H1 (cell line): ENCODE results near the gene HS6ST1. TPM values are rescaled to one million over a fixed set of nuclear protein-coding genes. Genes with fewer than 3 reads are reported as not detected.
A peak's percentile ranks its signal among the peaks of the same experiment; 100 is the strongest.

Source experiments
- CTCF ChIA-PET: fragments of 300-600 bp; sonication (Branson Sonifier 250); formaldehyde crosslinking; loops from one replicate; lab custom pipeline; 2021; ENCODE audit not compliant: partially characterized antibody; lab: Charles Lee
- POLR2A ChIA-PET: fragments of 300-600 bp; sonication (Branson Sonifier 250); formaldehyde crosslinking; loops from one replicate; lab custom pipeline; 2021; ENCODE audit warnings: inconsistent platforms; ENCODE audit not compliant: partially characterized antibody; lab: Charles Lee
- DNase-seq, 2 experiments: peaks; one replicate each; pipeline versions ENCODE4 v3.0.0 to v3.0.0-alpha.2; 2010 to 2022; ENCODE audit warnings: low spot score in 2 of 2, low read depth in 1 of 2, mixed read lengths in 1 of 2
- FAIRE-seq: peaks from 2 replicates; lab custom pipeline; 2011; peaks lifted over from hg19 to GRCh38; lab: Jason Lieb, UNC
- H2AFZ ChIP-seq: 2 replicates; pipeline ENCODE4 v1.8.1; 2012; ENCODE audit warnings: low read length, inconsistent platforms
- H2AK5ac ChIP-seq: 2 replicates; pipeline ENCODE4 v1.6.1; 2013; ENCODE audit warnings: low read depth, low read length
- H2BK120ac ChIP-seq: replicated peaks from 2 replicates; pipeline ENCODE3; 2013; ENCODE audit warnings: low read depth, low read length, inconsistent platforms
- H2BK12ac ChIP-seq: 2 replicates; pipeline ENCODE4 v1.6.1; 2013; ENCODE audit warnings: low read depth, low read length
- H2BK15ac ChIP-seq: 2 replicates; pipeline ENCODE4 v1.6.1; 2013; ENCODE audit warnings: low read length
- H2BK20ac ChIP-seq: 2 replicates; pipeline ENCODE4 v1.6.1; 2013; ENCODE audit warnings: low read length
- H2BK5ac ChIP-seq: 2 replicates; pipeline ENCODE4 v1.6.1; 2013; ENCODE audit warnings: low read depth, low read length
- H3K14ac ChIP-seq: 2 replicates; pipeline ENCODE4 v1.6.1; 2013; ENCODE audit warnings: inconsistent platforms; ENCODE audit not compliant: insufficient read length
- H3K18ac ChIP-seq: 2 replicates; pipeline ENCODE4 v1.6.1; 2013; ENCODE audit warnings: low read length; ENCODE audit errors: extremely low read depth
- H3K23ac ChIP-seq: 2 replicates; pipeline ENCODE4 v1.6.1; 2013; ENCODE audit warnings: inconsistent platforms; ENCODE audit not compliant: insufficient read length
- H3K23me2 ChIP-seq: 2 replicates; pipeline ENCODE4 v1.6.1; 2013; ENCODE audit warnings: low read depth, low read length
- H3K27ac ChIP-seq: 2 replicates; pipeline ENCODE4 v1.6.1; 2011; ENCODE audit warnings: low read depth, low read length, inconsistent platforms
- H3K27me3 ChIP-seq, 4 experiments: replicated peaks in 1 of 4; 1 replicate in 1 of 4; 2 replicates in 3 of 4; pipeline versions ENCODE4 v1.6.1 to v1.8.1; 2011 to 2013; ENCODE audit warnings: low read length in 3 of 4, mild to moderate bottlenecking in 3 of 4, inconsistent platforms in 2 of 4, mixed read lengths in 2 of 4, moderate library complexity in 1 of 4; ENCODE audit not compliant: control insufficient read depth in 3 of 4, insufficient read depth in 3 of 4; ENCODE audit errors: extremely low read depth in 1 of 4
- H3K36me3 ChIP-seq, 4 experiments: 2 replicates each; pipeline versions ENCODE4 v1.6.1 to v1.8.1; 2011 to 2013; ENCODE audit warnings: mild to moderate bottlenecking in 4 of 4, low read length in 3 of 4, moderate library complexity in 2 of 4, control low read depth in 1 of 4, inconsistent platforms in 1 of 4; ENCODE audit not compliant: insufficient read depth in 4 of 4, control insufficient read depth in 2 of 4
- H3K4ac ChIP-seq: replicated peaks from 2 replicates; pipeline ENCODE3; 2013; ENCODE audit warnings: low read length, low read depth, mixed read lengths, inconsistent platforms; ENCODE audit not compliant: insufficient read length
- H3K4me1 ChIP-seq, 4 experiments: replicated peaks in 1 of 4; 1 replicate in 1 of 4; 2 replicates in 3 of 4; pipeline versions ENCODE4 v1.6.1 to v1.8.1; 2011 to 2013; ENCODE audit warnings: low read length in 3 of 4, inconsistent platforms in 2 of 4, mixed read lengths in 1 of 4; ENCODE audit not compliant: insufficient read depth in 4 of 4, control insufficient read depth in 3 of 4
- H3K4me2 ChIP-seq, 2 experiments: 2 replicates each; pipeline versions ENCODE4 v1.6.1 to v1.8.1; 2011 to 2013; ENCODE audit warnings: low read depth in 2 of 2, low read length in 2 of 2, control low read depth in 1 of 2, inconsistent platforms in 1 of 2, mild to moderate bottlenecking in 1 of 2; ENCODE audit not compliant: insufficient read depth in 1 of 2
- H3K4me3 ChIP-seq, 4 experiments: fragments of 200-600, 300-600 bp in 1 of 4; sonication (generic), shearing (Covaris generic), sonication (Bioruptor Twin) in 1 of 4; 2 replicates each; pipeline versions ENCODE4 v1.5.1 to v1.8.1; 2011 to 2016; ENCODE audit warnings: low read length in 4 of 4, low read depth in 3 of 4, control low read depth in 2 of 4, inconsistent platforms in 2 of 4, mild to moderate bottlenecking in 2 of 4, mixed read lengths in 1 of 4, moderate library complexity in 1 of 4; ENCODE audit not compliant: insufficient read depth in 2 of 4; ENCODE audit errors: extremely low read depth in 1 of 4
- H3K56ac ChIP-seq: replicated peaks from 2 replicates; pipeline ENCODE3; 2013; ENCODE audit warnings: low read depth, mild to moderate bottlenecking, mixed read lengths, low read length, inconsistent platforms; ENCODE audit not compliant: insufficient read length
- H3K79me1 ChIP-seq: 2 replicates; pipeline ENCODE4 v1.6.1; 2013; ENCODE audit warnings: low read depth, low read length, control low read depth
- H3K79me2 ChIP-seq, 2 experiments: 2 replicates each; pipeline versions ENCODE4 v1.6.1 to v1.8.1; 2012 to 2013; ENCODE audit warnings: low read length in 2 of 2, mild to moderate bottlenecking in 2 of 2, inconsistent platforms in 1 of 2; ENCODE audit not compliant: insufficient read depth in 2 of 2, control insufficient read depth in 1 of 2
- H3K9ac ChIP-seq, 4 experiments: replicated peaks in 1 of 4; 1 replicate in 1 of 4; 2 replicates in 3 of 4; pipeline versions ENCODE4 v1.6.1 to v1.8.1; 2011 to 2013; ENCODE audit warnings: low read depth in 3 of 4, low read length in 3 of 4, control low read depth in 2 of 4, mild to moderate bottlenecking in 2 of 4, moderate library complexity in 2 of 4, inconsistent platforms in 1 of 4; ENCODE audit errors: extremely low read depth in 1 of 4
- H3K9me3 ChIP-seq, 2 experiments: 2 replicates each; pipeline versions ENCODE4 v1.6.1 to v1.8.1; 2012 to 2013; ENCODE audit warnings: mild to moderate bottlenecking in 2 of 2, moderate library complexity in 2 of 2, control low read depth in 1 of 2, inconsistent platforms in 1 of 2, low read depth in 1 of 2, low read length in 1 of 2, mixed read lengths in 1 of 2; ENCODE audit not compliant: insufficient read depth in 2 of 2
- H4K20me1 ChIP-seq, 2 experiments: replicated peaks in 1 of 2; 2 replicates each; pipeline versions ENCODE3 to v1.8.1; 2011 to 2013; ENCODE audit warnings: inconsistent platforms in 2 of 2, low read length in 2 of 2, mild to moderate bottlenecking in 1 of 2; ENCODE audit not compliant: insufficient read depth in 2 of 2, control insufficient read depth in 1 of 2
- H4K5ac ChIP-seq: 2 replicates; pipeline ENCODE4 v1.6.1; 2013; ENCODE audit warnings: low read length, low read depth, mixed read lengths, inconsistent platforms; ENCODE audit not compliant: insufficient read length
- H4K8ac ChIP-seq: 2 replicates; pipeline ENCODE4 v1.8.0; 2013; ENCODE audit warnings: mild to moderate bottlenecking, moderate library complexity, low read length, inconsistent platforms; ENCODE audit not compliant: insufficient read depth; ENCODE audit errors: extremely low read depth
- H4K91ac ChIP-seq: replicated peaks from 2 replicates; pipeline ENCODE3; 2013; ENCODE audit warnings: low read length, mixed read lengths, inconsistent platforms; ENCODE audit not compliant: insufficient read length
- CEBPB ChIP-seq: IDR thresholded peaks from 2 replicates; pipeline ENCODE4 v1.6.1; 2012; ENCODE audit warnings: low read depth, low read length
- CREB1 ChIP-seq: IDR thresholded peaks from 2 replicates; pipeline ENCODE4 v1.6.1; 2012; ENCODE audit warnings: inconsistent platforms
- CTBP2 ChIP-seq: IDR thresholded peaks from 2 replicates; pipeline ENCODE4 v1.7.0; 2011; ENCODE audit warnings: borderline replicate concordance, mild to moderate bottlenecking, moderate library complexity, mixed read lengths, low read length; ENCODE audit not compliant: insufficient read depth, insufficient read length
- MAFK ChIP-seq: IDR thresholded peaks from 2 replicates; pipeline ENCODE4 v1.6.1; 2012; ENCODE audit warnings: low read depth, mild to moderate bottlenecking, improper control_type of control experiment, low read length
- MAX ChIP-seq: IDR thresholded peaks from 2 replicates; pipeline ENCODE4 v1.6.1; 2012; ENCODE audit warnings: inconsistent platforms
- SUZ12 ChIP-seq: fragments of 200-600 bp; sonication (generic); IDR thresholded peaks from 2 replicates; pipeline ENCODE4 v1.6.1; 2012; ENCODE audit warnings: mild to moderate bottlenecking, inconsistent platforms, low read length, moderate library complexity, mixed read lengths
- YY1 ChIP-seq: IDR thresholded peaks from 2 replicates; pipeline ENCODE4 v1.6.1; 2011; ENCODE audit warnings: low read depth, mild to moderate bottlenecking, low read length
- WGBS, 2 experiments: shearing (Covaris generic) in 1 of 2; methylation state at CpG; one replicate each; pipeline versions ENCODE4 v1.1.6 to v1.1.7; 2013 to 2015; ENCODE audit warnings: low lambda C conversion rate in 2 of 2, mixed read lengths in 2 of 2, inconsistent platforms in 1 of 2, low coverage in 1 of 2, missing lambda C conversion rate in 1 of 2; ENCODE audit not compliant: insufficient replicate concordance in 2 of 2, insufficient coverage in 1 of 2, insufficient read length in 1 of 2; ENCODE audit errors: extremely low coverage in 1 of 2, missing lambda C conversion rate in 1 of 2; 5-methylcytosine and 5-hydroxymethylcytosine counted together
- polyA plus RNA-seq, 7 experiments: library from polyadenylated mRNA; depleted of rRNA in 3 of 7; stranded (reverse) in 5 of 7; unstranded in 2 of 7; fragments of >200 nt in 5 of 7; fragments of 200-250 nt in 2 of 7; gene quantifications; 1 replicate in 5 of 7; 2 replicates in 1 of 7; 4 replicates in 1 of 7; pipeline versions ENCODE4 v1.2.1 to v1.2.3, GENCODE V29; 2011 to 2013; ENCODE audit warnings: missing spikeins in 2 of 7, mixed read lengths in 2 of 7
- total RNA-seq: library from RNA; stranded (reverse); fragmentation: NEBNext Ultra II Directional; extraction: Animal tissue kit (Norgen Biotek cat#: 25700); gene quantifications from 2 replicates; pipeline ENCODE4 v1.2.1, GENCODE V29; 2021

Gene HS6ST1
- total and polyA plus RNA-seq, 2 of the 8 experiments (the other 6 are each of a cell fraction or from before 2014, with no cell fraction given) = 37.4 to 74.6 TPM

GRCh38 chr2:128270672-128271596 lies 47.7 kb downstream of the HS6ST1 start:
- Histone ChIP-seq H2BK5ac (no peak overlapping the region; the same call in 1 of the 2 replicates), H2BK12ac (no peak overlapping the region), H4K20me1 (peaks cover 12 to 37% of the 10 kb centered on the region in 2 experiments), H4K91ac (no peak overlapping the region), H3K4me3 (no peak overlapping the region), H3K27me3 (peaks cover 0 to 3% (median under 1%) of the 10 kb centered on the region in 4 experiments; a peak in 1 of 7 replicates), H3K4ac (no peak overlapping the region), H3K23me2 (no peaks in the 10 kb centered on the region), H2BK15ac (no peak overlapping the region), H3K9ac (no peak overlapping the region), H3K4me2 (no peak overlapping the region), H3K9me3 (no peaks in the 10 kb centered on the region), H3K14ac (no peak overlapping the region), H3K79me2 (peaks cover 0 to 47% of the 10 kb centered on the region in 2 experiments; a peak in 2 of 4 replicates), H2BK20ac (no peak overlapping the region), H2AFZ (no peak overlapping the region), H2AK5ac (no peak overlapping the region), H3K4me1 (no peaks in the 10 kb centered on the region; a peak in 1 of 7 replicates), H3K18ac (no peak overlapping the region), H3K56ac (no peak overlapping the region), H2BK120ac (no peak overlapping the region), H3K36me3 (peaks cover 2 to 12% (median 6%) of the 10 kb centered on the region in 4 experiments; a peak in 5 of 8 replicates), H3K23ac (no peak overlapping the region), H4K5ac (no peak overlapping the region), H3K27ac (no peak overlapping the region), H4K8ac (peak overlapping the region; percentile 48; the same call in 1 of the 2 replicates), H3K79me1 (peaks cover 22% of the 10 kb centered on the region)
- CTCF ChIA-PET = interaction anchor here (0.6 to 2.7 kb wide), 5 partner anchors 9 to 207 kb away, joined by 3 to 16 read pairs (median 4); no protein-coding TSS in a partner anchor
- FAIRE-seq (no peak), DNase-seq (no peak)
- POLR2A ChIA-PET = interaction anchor here (1.0 to 1.9 kb wide), 5 partner anchors 9 to 50 kb away, joined by 3 to 4 read pairs (median 3); no protein-coding TSS in a partner anchor
- WGBS, 2 experiments = 90% methylated on average over 18 of the region's 18 CpGs; no CpG with 5 or more reads in 1 of the 2 experiments
- TF ChIP-seq MAX = no peak
- TF ChIP-seq CREB1 = no peak
- no peak for TF ChIP-seq SUZ12
- TF ChIP-seq CTBP2 = no peak
- TF ChIP-seq MAFK = no peak
- no peak for TF ChIP-seq CEBPB
- no peak for TF ChIP-seq YY1
